GM18870 (cell line): Measurements from ENCODE around the gene FRAT1.
"Not testable (repeated sequence)": the region's sequence is repeated elsewhere in the genome, so short reads cannot be mapped to it uniquely, and the experiment has no call there.

Experiments
- ATAC-seq: cut with Tn5 transposase; IDR thresholded peaks from one replicate; pipeline ENCODE4 v1.9.1; 2021; ENCODE audit warnings: moderate library complexity; ENCODE audit not compliant: unreplicated experiment

Gene FRAT1

DNA sequence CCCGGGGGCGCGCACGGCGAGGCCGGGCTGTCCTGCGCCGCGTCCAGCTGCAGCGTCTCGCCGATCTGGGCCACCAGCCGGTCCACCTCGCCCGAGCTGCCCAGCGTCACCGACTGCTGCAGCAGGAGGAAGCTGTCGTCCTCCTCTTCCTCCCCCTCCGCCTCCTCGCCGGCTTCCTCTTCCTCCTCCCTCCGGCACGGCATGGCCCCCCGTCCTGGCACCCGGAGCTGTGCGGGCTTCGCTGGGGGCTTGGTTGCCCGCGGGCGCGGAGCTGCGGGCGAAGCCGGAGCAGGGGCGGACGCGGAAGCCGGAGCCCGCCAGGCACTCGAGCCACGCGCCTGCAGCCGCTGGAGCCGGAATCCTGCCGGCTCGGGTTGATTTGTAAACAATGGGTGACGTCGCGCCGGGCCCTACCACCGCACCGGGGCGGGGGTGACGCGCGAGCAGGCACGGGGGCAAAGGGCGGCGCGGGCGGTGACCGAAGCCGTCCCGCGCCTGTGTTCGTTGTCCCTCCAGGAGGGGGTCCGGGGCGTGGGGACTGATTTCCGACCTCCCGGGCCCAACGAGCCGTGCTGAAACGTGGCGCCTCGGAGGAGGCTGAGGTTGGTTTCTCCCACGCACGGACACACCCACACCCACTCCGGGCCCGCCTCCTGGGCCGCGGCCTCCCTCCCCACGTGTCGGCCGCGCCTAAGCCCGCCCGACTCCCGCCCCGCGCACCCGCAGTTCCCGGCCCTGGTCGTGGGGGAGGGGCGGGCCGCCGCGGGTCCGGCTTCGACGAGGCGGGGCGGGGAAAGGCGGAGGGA lies 15.5 kb downstream of the FRAT1 start, which contains the start of gene FRAT2:
TSS of gene FRAT2 (minus strand) at position 360 of the 806 bp plus-strand sequence. CDS start at position 203, 157 bp downstream.
- ATAC-seq, result peak; percentile 79

DNA sequence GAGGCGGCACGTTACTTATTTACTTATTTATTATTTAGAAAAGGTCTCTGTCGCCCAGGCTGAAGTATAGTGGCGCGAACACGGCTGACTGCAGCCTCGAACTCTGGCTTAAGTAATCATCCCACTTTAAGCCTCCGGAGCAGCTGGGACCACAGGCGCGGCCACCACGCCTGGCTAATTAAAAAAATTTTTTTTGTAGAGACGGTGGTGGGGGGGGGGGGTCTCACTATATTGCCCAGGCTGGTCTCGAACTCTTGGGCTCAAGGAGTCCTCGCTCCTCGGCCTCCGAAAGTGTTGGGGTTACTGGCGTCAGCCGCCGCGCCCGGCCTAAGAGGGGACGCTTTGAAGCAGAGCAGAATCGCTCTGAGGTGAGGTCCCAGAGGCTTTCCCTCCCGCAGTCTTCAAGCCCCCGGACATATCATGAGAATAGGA lies 16.1 kb downstream of the FRAT1 start:
- ATAC-seq, result peak; percentile 7

DNA sequence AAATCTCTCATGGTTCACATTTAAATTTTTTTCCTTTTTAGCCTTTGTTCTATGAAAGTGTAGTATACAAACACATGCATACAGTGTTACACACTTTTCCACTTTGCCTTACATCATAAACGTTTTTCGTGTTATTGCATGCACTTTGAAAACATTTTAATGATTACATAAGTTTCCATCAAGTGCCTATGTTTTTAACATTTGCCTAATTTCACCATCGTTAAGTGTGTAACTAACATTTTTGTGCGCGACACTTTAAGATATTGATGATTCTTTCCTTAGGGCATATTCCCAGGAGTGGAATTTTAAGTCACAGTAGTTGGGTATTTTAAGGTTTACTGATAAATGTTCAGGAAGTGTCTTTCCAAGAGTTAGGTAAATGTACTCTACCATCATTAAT lies 16.9 kb downstream of the FRAT1 start:
- ATAC-seq, result no peak

DNA sequence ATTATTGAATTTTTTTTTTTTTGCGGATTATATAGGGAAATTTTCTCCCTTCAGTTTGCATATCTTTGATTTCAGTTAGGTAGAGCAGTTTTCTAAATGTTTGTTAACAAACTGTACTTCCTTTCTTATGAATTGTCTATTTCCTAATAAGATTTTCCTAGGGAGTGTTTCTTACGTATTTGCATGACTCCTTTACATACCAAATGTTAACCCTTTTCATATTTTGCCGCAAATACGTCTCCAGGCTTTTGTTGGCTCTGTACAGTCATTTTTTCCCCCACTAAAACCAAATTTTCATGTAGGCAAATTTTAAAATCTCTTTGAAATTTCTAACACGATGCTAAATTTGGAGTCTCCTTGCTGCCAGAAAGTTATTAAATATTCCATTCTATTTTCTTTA lies 17.4 kb downstream of the FRAT1 start:
- no peak for ATAC-seq

DNA sequence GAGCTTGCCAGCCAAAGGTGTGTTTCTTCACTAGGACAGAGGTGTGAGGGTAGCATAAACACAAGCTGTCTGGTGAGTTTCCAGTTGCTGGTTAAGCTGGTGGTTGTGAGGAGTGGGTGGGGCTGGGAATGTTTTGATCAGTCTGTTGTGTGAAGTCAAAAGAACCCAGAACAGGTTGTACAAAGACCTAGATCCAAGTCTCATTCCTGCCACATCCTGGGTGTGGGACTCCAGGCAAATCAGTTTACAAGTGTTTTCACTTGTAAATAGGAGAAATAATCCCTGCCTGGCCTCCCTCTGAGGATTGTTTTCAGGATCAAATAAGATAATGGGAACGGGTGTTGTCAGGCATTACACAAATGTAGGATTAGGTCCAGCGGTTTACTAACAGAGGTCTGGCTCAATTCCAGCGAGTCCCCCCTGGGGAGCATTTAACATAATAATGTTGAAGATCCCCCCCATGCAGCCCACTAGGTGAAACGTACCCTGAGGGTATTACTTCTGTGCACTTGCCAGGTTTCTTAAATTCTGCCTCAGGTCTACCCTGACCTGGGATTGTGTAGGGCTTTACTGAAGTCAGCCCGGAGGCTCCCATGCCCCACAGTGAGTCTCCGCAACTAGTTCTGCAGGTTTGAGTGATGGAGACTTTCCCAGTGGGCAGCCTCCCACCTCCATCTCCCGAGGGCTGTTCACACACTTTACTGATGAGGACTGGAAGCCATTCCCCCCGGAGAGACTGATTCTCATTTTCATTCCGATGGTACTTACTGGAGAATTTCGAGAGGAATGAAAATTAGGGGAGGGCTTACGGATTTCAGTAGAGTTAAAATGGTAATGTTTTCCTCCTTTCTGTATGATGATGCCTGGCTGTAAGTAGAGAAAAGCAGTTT lies 18.1 kb downstream of the FRAT1 start:
- ATAC-seq, result no peak

DNA sequence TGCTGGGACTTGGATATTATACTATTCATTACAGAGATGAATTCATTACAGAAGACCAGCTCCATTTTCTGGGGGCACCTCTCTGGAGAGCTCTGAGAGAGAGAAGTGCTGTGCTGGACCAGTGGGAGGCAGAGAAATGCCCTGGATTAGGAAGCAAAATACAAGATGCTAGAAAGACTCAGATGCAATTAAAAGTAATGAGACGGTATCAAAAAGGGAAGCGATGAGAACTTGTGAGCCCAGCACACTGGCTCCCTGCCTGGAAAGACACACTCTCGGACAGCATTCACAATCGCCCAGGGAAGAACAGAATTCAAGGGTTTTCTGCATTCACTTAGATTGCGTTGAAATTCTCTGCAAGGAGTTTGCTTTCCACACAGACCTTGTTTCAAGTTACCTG lies 19.0 kb downstream of the FRAT1 start:
- ATAC-seq, result no peak

DNA sequence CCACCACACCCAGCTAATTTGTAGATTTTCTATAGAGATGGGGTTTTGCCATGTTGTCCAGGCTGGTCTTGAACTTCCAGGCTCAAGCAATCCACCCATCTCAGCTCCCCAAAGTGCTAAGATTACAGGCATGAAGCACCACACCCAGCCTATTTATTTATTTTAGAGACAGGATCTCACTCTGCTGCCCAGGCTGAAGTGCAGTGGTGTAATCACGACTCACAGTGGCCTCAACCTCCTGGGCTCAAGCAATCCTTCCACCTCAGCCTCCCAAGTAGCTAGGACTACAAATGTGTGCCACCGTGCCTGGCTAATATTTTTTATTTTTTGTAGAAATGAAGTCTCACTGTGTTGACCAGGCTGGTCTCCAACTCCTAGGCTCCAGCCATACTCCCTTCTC lies 22.3 kb downstream of the FRAT1 start:
- ATAC-seq, result no peak

DNA sequence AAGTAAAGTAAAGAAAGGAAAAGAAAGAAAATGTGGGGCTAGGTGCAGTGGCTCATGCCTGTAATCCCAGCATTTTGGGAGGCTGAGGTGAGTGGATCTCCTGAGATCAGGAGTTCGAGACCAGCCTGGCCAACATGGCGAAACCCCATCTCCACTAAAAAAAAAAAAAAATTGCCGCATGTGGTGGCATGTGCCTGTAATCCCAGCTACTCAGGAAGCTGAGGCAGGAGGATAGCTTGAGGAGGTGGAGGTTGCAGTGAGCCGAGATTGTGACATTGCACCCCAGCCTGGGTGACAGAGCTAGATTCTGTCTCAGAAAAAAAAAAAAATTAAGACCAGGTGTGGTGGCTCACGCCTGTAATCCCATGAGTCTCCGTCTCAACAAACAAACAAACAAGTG lies 24.6 kb downstream of the FRAT1 start:
- not testable (repeated sequence) for ATAC-seq

DNA sequence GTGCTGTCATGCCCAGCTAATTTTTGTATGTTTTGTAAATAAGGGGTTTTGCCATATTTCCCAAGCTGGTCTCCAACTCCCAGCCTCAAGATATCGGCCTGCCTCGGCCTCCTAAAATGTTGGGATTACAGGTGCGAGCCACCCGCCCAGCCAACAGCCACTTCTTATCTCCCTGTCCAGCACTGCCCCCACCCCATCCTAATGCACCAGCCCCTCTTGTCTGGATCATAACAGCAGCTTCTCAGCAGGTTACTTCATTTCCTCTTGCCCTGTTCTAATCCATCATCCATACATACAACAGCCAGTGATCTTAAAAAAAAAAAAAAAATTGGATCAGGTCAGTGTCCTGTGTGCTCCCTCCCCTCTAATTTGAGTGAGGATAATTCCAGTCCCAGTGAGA lies 28.2 kb downstream of the FRAT1 start:
- no peak for ATAC-seq

DNA sequence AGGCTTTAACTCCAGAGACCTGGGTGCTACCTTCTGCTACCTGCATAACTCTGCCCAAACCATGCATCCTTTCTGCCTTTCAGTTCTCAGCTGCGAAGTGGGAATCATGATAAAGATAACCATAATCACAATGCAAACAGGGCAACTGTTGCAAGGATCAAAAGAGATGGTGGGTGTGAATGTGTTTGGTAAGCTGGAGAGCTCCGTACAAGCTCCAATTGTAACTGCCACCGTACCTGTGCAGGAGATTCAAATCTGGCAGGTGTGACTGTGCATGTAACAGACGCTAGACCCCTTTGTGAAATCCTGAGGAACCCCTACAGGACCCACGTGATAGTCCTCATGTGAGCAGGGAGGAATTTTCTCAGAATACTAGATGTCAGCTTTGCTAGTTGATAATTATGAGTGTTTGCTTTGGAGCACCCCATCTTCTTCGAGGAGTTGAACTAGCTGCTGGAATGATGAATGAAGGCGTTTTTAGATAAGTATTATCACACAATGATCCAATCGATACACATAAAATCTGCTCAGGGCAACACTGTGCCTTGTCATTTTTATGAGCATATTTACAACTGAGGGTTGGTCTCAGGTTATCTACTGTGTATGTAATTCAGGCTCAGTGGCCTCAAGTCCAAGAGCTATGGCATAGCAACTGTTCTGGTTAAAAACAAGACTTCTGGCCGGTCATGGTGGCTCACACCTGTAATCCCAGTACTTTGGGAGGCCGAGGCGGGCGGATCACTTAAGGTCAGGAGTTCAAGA lies 30.9 kb downstream of the FRAT1 start:
- ATAC-seq, result no peak

DNA sequence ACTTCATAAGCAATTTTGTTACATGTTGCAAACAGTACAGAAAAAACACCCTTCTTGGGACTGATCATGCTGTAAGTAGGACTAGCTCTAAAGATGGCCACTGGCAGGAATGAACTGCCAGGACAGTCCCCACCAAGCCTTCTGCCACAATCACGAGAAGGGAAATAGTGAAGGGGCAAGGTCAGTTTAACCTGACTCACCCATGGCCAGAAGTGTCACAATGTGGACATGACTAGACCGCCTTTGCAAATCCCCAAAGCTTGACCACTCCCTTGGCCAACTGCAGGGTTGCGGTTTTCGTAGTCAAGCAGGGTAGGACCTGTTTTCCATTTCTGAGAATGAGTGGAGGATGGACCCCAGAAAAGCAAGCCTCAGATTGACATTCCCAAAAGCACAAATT lies 34.9 kb downstream of the FRAT1 start:
- ATAC-seq, result no peak

DNA sequence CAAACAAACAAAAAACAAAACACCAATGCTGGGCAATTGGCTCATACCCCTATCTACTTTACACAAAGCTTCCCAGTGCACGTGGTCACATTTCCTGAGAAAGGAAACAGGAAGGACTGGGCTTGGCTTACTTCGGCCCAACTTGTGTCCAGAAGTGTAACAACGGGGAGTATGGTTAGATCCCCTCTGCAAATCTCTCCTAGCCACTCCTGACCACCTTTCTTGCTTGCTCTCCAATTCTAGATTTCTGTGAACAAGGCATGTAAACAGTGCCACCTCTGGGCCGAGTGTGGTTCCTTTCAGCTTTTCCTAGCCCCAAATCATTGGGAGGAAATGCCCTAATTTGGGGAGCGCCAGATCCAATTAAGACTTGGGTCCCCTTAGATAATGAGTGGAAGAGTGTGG lies 36.5 kb downstream of the FRAT1 start:
- ATAC-seq, result no peak

DNA sequence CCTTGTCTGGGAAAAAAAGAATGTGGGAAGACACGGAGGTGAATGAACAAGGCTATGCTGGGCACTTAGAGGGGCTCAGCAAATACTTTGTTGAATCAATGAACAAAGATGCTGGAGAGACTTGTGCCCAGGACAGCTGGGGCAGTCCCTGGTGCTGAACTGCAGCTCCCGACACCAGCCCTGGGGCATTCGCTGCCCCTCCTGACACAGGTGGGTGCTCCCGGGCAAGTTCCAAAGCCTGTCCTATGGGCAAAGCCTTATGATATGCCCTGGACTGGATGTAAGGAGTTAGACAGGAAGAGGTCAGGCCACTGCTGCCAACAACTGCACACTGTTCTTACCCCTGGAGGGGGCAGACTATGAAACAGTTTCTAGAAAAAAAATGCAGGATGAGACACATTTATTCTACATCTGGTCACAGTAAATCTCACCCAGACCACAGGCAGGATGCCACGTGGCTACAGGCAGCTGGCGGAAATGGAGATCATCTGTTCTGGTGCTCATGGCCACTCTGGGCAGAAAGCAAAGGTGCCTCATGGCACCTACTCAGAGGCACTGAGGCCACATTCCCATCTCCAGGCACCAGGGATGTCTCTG lies 37.3 kb downstream of the FRAT1 start:
- no peak for ATAC-seq

DNA sequence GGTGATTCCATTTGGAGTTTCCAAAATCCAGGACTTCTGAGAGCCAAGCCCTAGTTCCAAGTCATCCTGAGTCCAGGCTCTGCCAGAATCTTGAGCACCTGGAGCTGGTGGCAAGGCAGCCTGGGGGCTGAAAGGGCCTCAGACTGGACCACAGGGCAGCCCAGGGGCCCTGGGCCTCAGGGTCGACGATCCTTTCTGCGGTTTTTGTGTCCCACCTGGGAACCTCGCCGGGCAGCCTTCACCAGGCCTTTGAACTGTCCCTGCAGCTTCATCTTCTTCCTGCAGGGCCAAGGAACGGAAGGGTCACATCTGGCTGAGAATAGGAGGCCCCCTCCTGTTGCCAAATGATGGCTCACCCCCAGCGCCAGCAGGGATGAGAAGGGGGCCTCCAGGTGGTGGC lies 37.8 kb downstream of the FRAT1 start:
- no peak for ATAC-seq

DNA sequence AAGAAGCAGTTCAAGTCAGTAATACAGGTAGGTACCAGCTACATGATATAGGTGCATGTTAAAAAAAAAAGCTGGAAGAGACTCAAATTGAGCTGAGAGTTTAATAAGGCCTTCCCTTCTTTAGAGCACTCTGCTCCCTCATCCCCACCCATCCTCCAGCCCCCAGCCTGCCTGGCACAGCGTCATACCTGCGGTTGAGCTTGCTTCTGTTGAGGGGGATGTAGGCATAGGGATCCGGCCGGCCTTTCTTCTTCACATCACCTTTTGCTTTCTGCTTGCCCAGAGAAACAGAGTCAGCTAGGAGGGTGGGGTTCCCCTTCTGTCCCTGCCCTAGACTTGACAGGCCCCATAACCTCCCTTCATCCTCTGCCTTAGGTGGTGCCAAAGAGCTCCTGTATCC lies 39.3 kb downstream of the FRAT1 start:
- no peak for ATAC-seq

DNA sequence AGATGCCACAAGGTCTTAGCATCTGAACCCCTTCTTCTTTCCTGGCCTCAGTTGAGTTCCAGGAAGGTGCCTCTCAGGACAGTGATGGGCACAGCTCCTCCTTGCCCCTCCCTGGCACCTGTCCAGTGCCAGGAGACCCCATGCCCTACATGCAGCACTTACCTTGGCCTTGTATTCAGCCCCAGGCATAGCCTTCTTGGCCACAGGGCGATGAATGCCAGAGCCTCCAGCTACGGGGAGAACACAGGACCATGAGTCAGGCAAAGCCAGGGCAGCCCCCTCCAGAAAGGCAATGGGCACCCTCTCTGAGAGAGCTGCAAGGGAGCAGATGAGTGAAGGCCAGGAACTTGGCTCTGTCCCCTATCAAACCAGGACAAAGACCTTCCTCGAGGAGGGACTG lies 39.7 kb downstream of the FRAT1 start:
- no peak for ATAC-seq

DNA sequence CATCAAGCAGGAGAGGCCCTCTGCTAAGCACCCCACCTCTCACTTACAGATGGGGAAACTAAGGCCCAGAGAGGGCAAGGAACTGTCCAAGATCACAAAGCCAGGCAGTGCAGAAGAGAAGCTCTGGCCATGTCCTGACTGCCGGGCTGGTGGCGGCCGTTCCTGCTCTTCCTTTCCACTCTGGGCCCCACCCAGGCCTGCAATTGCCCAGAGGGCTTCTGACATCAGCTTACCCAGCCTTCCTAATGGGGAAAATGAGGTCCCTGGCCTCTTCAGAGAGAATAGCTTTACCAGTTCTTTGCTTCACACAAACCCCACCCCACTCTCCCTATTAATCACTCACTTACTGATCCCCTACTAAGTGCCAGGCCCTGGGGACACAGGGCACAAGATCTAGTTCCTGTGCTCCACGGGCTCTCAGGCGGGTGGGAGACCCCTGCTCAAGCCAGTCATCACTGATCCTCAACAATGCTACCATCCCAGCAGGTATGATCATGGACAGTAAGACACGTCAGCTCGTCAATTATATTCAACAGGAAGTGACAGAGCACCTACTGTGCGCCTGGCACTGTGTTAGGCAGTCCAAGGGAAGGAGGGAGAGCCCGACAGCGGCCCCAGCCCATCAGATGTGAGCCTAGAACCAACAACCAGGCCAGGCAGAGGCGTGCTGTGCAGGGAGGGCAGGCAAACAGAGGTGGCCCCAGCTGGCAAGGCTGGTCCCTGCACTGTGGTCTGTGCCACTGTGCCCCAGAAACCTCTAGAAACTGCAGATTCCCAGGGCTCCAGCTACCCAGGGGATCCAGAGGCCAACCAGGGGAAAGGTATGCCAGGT lies 41.9 kb downstream of the FRAT1 start:
- no peak for ATAC-seq

DNA sequence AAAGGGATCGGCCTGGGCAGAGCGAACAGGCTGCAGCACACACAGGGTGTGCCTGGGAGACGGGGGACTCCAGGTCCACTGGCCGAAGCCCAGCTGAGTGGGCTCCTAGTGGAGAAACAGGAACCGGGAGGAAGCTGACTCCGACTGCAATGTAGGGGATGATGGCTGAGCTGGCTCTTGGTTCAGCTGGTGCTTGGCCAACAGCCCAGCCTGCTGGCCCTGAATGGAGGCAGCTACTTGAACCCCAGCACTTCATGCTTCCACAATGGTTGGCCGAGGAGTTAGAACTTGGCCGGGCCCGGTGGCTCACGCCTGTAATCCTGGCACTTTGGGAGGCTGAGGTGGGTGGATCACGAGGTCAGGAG lies 42.4 kb downstream of the FRAT1 start:
- no peak for ATAC-seq

DNA sequence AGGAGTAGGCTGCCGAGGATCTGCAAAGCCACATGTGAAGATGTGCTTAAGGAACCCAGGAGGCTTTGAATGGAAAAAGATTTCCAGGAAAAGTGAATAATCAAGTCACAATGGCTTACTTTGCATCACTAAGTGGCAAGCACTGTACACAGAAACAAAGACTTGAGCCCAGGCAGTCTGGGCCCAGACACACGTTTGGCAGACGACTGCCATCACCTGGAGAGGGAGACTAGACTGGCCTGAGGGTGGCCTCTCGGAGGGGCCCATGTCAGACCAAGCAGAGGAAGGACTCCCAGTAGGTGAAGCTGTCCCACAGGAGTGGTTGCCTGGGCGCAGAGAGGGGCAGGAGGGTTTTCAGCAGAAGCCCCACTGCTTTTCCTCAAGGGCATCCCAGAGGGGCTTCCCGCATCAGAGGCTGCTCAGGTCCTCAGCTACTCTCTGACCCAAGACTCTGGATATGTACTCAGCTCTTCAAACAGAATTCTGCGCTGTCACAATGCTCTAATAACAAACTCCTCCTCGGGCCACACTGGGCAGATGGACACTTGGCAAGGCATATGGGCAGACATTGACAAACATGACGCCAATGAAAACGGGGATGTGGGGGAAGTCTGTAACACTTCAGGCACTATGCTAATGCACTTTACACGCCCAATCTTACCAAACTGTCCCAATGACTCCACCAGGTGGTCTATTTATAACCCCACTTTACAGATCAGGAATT lies 43.4 kb downstream of the FRAT1 start:
- ATAC-seq, result no peak
